ENCODE data around the gene PTPRM.

DNA sequence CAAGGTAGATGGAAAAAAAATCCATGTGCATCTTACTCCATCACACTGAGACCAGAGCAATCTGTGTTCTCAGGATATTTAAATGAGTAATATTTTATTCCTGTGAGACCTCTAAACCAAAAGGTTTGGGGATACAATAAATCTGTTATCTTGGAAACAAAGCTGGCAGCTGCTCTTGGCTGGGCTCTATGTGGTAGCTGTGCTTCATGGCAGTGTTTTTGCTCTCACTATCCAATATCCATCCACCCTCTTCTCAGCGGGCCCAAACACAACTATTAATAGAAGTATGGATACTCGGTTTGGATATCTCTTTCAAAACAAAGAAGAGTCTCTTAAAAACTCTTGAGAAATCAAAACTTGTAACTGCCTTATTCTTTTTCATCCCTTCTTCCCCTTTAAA is 797.3 kb downstream of the PTPRM start:
- TF ChIP-seq, protein P1, sequence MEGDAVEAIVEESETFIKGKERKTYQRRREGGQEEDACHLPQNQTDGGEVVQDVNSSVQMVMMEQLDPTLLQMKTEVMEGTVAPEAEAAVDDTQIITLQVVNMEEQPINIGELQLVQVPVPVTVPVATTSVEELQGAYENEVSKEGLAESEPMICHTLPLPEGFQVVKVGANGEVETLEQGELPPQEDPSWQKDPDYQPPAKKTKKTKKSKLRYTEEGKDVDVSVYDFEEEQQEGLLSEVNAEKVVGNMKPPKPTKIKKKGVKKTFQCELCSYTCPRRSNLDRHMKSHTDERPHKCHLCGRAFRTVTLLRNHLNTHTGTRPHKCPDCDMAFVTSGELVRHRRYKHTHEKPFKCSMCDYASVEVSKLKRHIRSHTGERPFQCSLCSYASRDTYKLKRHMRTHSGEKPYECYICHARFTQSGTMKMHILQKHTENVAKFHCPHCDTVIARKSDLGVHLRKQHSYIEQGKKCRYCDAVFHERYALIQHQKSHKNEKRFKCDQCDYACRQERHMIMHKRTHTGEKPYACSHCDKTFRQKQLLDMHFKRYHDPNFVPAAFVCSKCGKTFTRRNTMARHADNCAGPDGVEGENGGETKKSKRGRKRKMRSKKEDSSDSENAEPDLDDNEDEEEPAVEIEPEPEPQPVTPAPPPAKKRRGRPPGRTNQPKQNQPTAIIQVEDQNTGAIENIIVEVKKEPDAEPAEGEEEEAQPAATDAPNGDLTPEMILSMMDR (IDR thresholded peaks at IDR 0.05; ENCODE audit: low read depth, low read length) = no peak
- TF ChIP-seq, protein P2, sequence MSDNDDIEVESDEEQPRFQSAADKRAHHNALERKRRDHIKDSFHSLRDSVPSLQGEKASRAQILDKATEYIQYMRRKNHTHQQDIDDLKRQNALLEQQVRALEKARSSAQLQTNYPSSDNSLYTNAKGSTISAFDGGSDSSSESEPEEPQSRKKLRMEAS (IDR thresholded peaks at IDR 0.05; ENCODE audit: low read depth, low read length) = no peak
